C4-2B (cell line): ENCODE data around the gene ADAM12.

Experiments used
- ZFX ChIP-seq: fragments of 450-650 bp; IDR thresholded peaks from 2 replicates; pipeline ENCODE4 v1.6.1; 2017
- TF ChIP-seq, protein P1 (sequence below): fragments of 450-650 bp; conservative IDR thresholded peaks from 2 replicates; pipeline ENCODE4 v1.5.1; 2017; ENCODE audit warnings: mild to moderate bottlenecking

DNA sequence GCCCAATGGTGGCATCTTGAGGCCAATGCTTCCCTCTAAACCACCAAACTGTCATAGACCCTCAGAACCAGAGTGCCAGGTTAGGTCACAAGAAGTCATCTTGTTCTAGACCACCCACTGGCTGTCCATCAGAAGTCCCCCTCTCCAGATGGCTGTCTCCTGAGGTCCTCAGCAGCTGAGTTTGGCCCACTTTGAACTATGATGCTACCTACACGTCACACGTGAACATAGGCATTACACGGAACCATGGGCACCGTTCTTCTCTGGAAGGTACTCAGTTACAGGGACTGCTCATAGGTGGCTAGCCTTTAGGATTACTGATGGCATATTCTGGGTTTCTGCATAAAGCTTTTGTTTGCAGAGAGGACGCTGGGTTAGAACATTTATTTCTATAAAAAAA, 166.4 kb downstream of the ADAM12 start:
- TF ChIP-seq, protein P1, sequence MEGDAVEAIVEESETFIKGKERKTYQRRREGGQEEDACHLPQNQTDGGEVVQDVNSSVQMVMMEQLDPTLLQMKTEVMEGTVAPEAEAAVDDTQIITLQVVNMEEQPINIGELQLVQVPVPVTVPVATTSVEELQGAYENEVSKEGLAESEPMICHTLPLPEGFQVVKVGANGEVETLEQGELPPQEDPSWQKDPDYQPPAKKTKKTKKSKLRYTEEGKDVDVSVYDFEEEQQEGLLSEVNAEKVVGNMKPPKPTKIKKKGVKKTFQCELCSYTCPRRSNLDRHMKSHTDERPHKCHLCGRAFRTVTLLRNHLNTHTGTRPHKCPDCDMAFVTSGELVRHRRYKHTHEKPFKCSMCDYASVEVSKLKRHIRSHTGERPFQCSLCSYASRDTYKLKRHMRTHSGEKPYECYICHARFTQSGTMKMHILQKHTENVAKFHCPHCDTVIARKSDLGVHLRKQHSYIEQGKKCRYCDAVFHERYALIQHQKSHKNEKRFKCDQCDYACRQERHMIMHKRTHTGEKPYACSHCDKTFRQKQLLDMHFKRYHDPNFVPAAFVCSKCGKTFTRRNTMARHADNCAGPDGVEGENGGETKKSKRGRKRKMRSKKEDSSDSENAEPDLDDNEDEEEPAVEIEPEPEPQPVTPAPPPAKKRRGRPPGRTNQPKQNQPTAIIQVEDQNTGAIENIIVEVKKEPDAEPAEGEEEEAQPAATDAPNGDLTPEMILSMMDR = no peak
- no peak for TF ChIP-seq ZFX
